CD1c-positive myeloid dendritic cell (primary cell): ENCODE results near the gene FFAR1.
"Not testable (repeated sequence)": the region's sequence is repeated elsewhere in the genome, so short reads cannot be mapped to it uniquely, and the experiment has no call there.

ENCODE experiments used
- DNase-seq: peaks from one replicate; pipeline ENCODE4 v3.0.0-alpha.2; 2016; ENCODE audit errors: extremely low spot score

The FFAR1 gene

GRCh38 chr19:35360081-35360480, 12.4 kb downstream of the FFAR1 start:
- DNase-seq: not testable (repeated sequence)

GRCh38 chr19:35360880-35361420, 13.2 kb downstream of the FFAR1 start:
- peak; percentile 17 for DNase-seq

GRCh38 chr19:35362261-35363000, 14.7 kb downstream of the FFAR1 start:
- DNase-seq: no peak

GRCh38 chr19:35363001-35363590, 15.4 kb downstream of the FFAR1 start:
- no peak for DNase-seq

- no peak for DNase-seq
Observed at GRCh38 chr19:35363711-35364425, 16.2 kb downstream of the FFAR1 start.

GRCh38 chr19:35365303-35365702, 17.6 kb downstream of the FFAR1 start:
- no peak for DNase-seq

- no peak for DNase-seq
Observed at GRCh38 chr19:35368378-35368777, 20.7 kb downstream of the FFAR1 start.

- DNase-seq: peak; percentile 12
Observed at GRCh38 chr19:35369522-35369921, 21.8 kb downstream of the FFAR1 start.

- DNase-seq: no peak
Observed at GRCh38 chr19:35370722-35371121, 23.0 kb downstream of the FFAR1 start, which contains the start of gene GPR42. Gene GPR42 (plus strand): TSS chr19:35371068. CDS start chr19:35371360, 292 bp downstream.

- DNase-seq: no peak
Observed at GRCh38 chr19:35373492-35373891, 25.8 kb downstream of the FFAR1 start.

GRCh38 chr19:35374031-35374430, 26.3 kb downstream of the FFAR1 start:
- not testable (repeated sequence) for DNase-seq

GRCh38 chr19:35375505-35376307, 28.0 kb downstream of the FFAR1 start:
- no peak for DNase-seq

GRCh38 chr19:35377656-35378055, 30.0 kb downstream of the FFAR1 start:
- no peak for DNase-seq

- DNase-seq: no peak
Observed at GRCh38 chr19:35378356-35378755, 30.7 kb downstream of the FFAR1 start.

GRCh38 chr19:35379545-35379944, 31.8 kb downstream of the FFAR1 start:
- DNase-seq: not testable (repeated sequence)

- DNase-seq: no peak
Observed at GRCh38 chr19:35379992-35380391, 32.3 kb downstream of the FFAR1 start.

- no peak for DNase-seq
Observed at GRCh38 chr19:35380450-35381124, 32.9 kb downstream of the FFAR1 start.

GRCh38 chr19:35381318-35381717, 33.6 kb downstream of the FFAR1 start:
- DNase-seq: no peak

GRCh38 chr19:35381926-35382325, 34.2 kb downstream of the FFAR1 start:
- DNase-seq: no peak

GRCh38 chr19:35383536-35383935, 35.8 kb downstream of the FFAR1 start:
- no peak for DNase-seq
